H1 (cell line): ENCODE results near the gene VPS35L. TPM values are rescaled to one million over a fixed set of nuclear protein-coding genes. Genes with fewer than 3 reads are reported as not detected.

ENCODE experiments used
- CTCF ChIA-PET: fragments of 300-600 bp; sonication (Branson Sonifier 250); formaldehyde crosslinking; loops from one replicate; lab custom pipeline; 2021; ENCODE audit not compliant: partially characterized antibody; lab: Charles Lee
- POLR2A ChIA-PET: fragments of 300-600 bp; sonication (Branson Sonifier 250); formaldehyde crosslinking; loops from one replicate; lab custom pipeline; 2021; ENCODE audit warnings: inconsistent platforms; ENCODE audit not compliant: partially characterized antibody; lab: Charles Lee
- DNase-seq, 2 experiments: peaks; one replicate each; pipeline versions ENCODE4 v3.0.0 to v3.0.0-alpha.2; 2010 to 2022; ENCODE audit warnings: low spot score in 2 of 2, low read depth in 1 of 2, mixed read lengths in 1 of 2
- FAIRE-seq: peaks from 2 replicates; lab custom pipeline; 2011; peaks lifted over from hg19 to GRCh38; lab: Jason Lieb, UNC
- H2AFZ ChIP-seq: 2 replicates; pipeline ENCODE4 v1.8.1; 2012; ENCODE audit warnings: low read length, inconsistent platforms
- H2AK5ac ChIP-seq: 2 replicates; pipeline ENCODE4 v1.6.1; 2013; ENCODE audit warnings: low read depth, low read length
- H2BK120ac ChIP-seq: replicated peaks from 2 replicates; pipeline ENCODE3; 2013; ENCODE audit warnings: low read depth, low read length, inconsistent platforms
- H2BK12ac ChIP-seq: 2 replicates; pipeline ENCODE4 v1.6.1; 2013; ENCODE audit warnings: low read depth, low read length
- H2BK15ac ChIP-seq: 2 replicates; pipeline ENCODE4 v1.6.1; 2013; ENCODE audit warnings: low read length
- H2BK20ac ChIP-seq: 2 replicates; pipeline ENCODE4 v1.6.1; 2013; ENCODE audit warnings: low read length
- H2BK5ac ChIP-seq: 2 replicates; pipeline ENCODE4 v1.6.1; 2013; ENCODE audit warnings: low read depth, low read length
- H3K14ac ChIP-seq: 2 replicates; pipeline ENCODE4 v1.6.1; 2013; ENCODE audit warnings: inconsistent platforms; ENCODE audit not compliant: insufficient read length
- H3K18ac ChIP-seq: 2 replicates; pipeline ENCODE4 v1.6.1; 2013; ENCODE audit warnings: low read length; ENCODE audit errors: extremely low read depth
- H3K23ac ChIP-seq: 2 replicates; pipeline ENCODE4 v1.6.1; 2013; ENCODE audit warnings: inconsistent platforms; ENCODE audit not compliant: insufficient read length
- H3K23me2 ChIP-seq: 2 replicates; pipeline ENCODE4 v1.6.1; 2013; ENCODE audit warnings: low read depth, low read length
- H3K27ac ChIP-seq: 2 replicates; pipeline ENCODE4 v1.6.1; 2011; ENCODE audit warnings: low read depth, low read length, inconsistent platforms
- H3K27me3 ChIP-seq, 4 experiments: replicated peaks in 1 of 4; 1 replicate in 1 of 4; 2 replicates in 3 of 4; pipeline versions ENCODE4 v1.6.1 to v1.8.1; 2011 to 2013; ENCODE audit warnings: low read length in 3 of 4, mild to moderate bottlenecking in 3 of 4, inconsistent platforms in 2 of 4, mixed read lengths in 2 of 4, moderate library complexity in 1 of 4; ENCODE audit not compliant: control insufficient read depth in 3 of 4, insufficient read depth in 3 of 4; ENCODE audit errors: extremely low read depth in 1 of 4
- H3K36me3 ChIP-seq, 4 experiments: 2 replicates each; pipeline versions ENCODE4 v1.6.1 to v1.8.1; 2011 to 2013; ENCODE audit warnings: mild to moderate bottlenecking in 4 of 4, low read length in 3 of 4, moderate library complexity in 2 of 4, control low read depth in 1 of 4, inconsistent platforms in 1 of 4; ENCODE audit not compliant: insufficient read depth in 4 of 4, control insufficient read depth in 2 of 4
- H3K4ac ChIP-seq: replicated peaks from 2 replicates; pipeline ENCODE3; 2013; ENCODE audit warnings: low read length, low read depth, mixed read lengths, inconsistent platforms; ENCODE audit not compliant: insufficient read length
- H3K4me1 ChIP-seq, 4 experiments: replicated peaks in 1 of 4; 1 replicate in 1 of 4; 2 replicates in 3 of 4; pipeline versions ENCODE4 v1.6.1 to v1.8.1; 2011 to 2013; ENCODE audit warnings: low read length in 3 of 4, inconsistent platforms in 2 of 4, mixed read lengths in 1 of 4; ENCODE audit not compliant: insufficient read depth in 4 of 4, control insufficient read depth in 3 of 4
- H3K4me2 ChIP-seq, 2 experiments: 2 replicates each; pipeline versions ENCODE4 v1.6.1 to v1.8.1; 2011 to 2013; ENCODE audit warnings: low read depth in 2 of 2, low read length in 2 of 2, control low read depth in 1 of 2, inconsistent platforms in 1 of 2, mild to moderate bottlenecking in 1 of 2; ENCODE audit not compliant: insufficient read depth in 1 of 2
- H3K4me3 ChIP-seq, 4 experiments: fragments of 200-600, 300-600 bp in 1 of 4; sonication (generic), shearing (Covaris generic), sonication (Bioruptor Twin) in 1 of 4; 2 replicates each; pipeline versions ENCODE4 v1.5.1 to v1.8.1; 2011 to 2016; ENCODE audit warnings: low read length in 4 of 4, low read depth in 3 of 4, control low read depth in 2 of 4, inconsistent platforms in 2 of 4, mild to moderate bottlenecking in 2 of 4, mixed read lengths in 1 of 4, moderate library complexity in 1 of 4; ENCODE audit not compliant: insufficient read depth in 2 of 4; ENCODE audit errors: extremely low read depth in 1 of 4
- H3K56ac ChIP-seq: replicated peaks from 2 replicates; pipeline ENCODE3; 2013; ENCODE audit warnings: low read depth, mild to moderate bottlenecking, mixed read lengths, low read length, inconsistent platforms; ENCODE audit not compliant: insufficient read length
- H3K79me1 ChIP-seq: 2 replicates; pipeline ENCODE4 v1.6.1; 2013; ENCODE audit warnings: low read depth, low read length, control low read depth
- H3K79me2 ChIP-seq, 2 experiments: 2 replicates each; pipeline versions ENCODE4 v1.6.1 to v1.8.1; 2012 to 2013; ENCODE audit warnings: low read length in 2 of 2, mild to moderate bottlenecking in 2 of 2, inconsistent platforms in 1 of 2; ENCODE audit not compliant: insufficient read depth in 2 of 2, control insufficient read depth in 1 of 2
- H3K9ac ChIP-seq, 4 experiments: replicated peaks in 1 of 4; 1 replicate in 1 of 4; 2 replicates in 3 of 4; pipeline versions ENCODE4 v1.6.1 to v1.8.1; 2011 to 2013; ENCODE audit warnings: low read depth in 3 of 4, low read length in 3 of 4, control low read depth in 2 of 4, mild to moderate bottlenecking in 2 of 4, moderate library complexity in 2 of 4, inconsistent platforms in 1 of 4; ENCODE audit errors: extremely low read depth in 1 of 4
- H3K9me3 ChIP-seq, 2 experiments: 2 replicates each; pipeline versions ENCODE4 v1.6.1 to v1.8.1; 2012 to 2013; ENCODE audit warnings: mild to moderate bottlenecking in 2 of 2, moderate library complexity in 2 of 2, control low read depth in 1 of 2, inconsistent platforms in 1 of 2, low read depth in 1 of 2, low read length in 1 of 2, mixed read lengths in 1 of 2; ENCODE audit not compliant: insufficient read depth in 2 of 2
- H4K20me1 ChIP-seq, 2 experiments: replicated peaks in 1 of 2; 2 replicates each; pipeline versions ENCODE3 to v1.8.1; 2011 to 2013; ENCODE audit warnings: inconsistent platforms in 2 of 2, low read length in 2 of 2, mild to moderate bottlenecking in 1 of 2; ENCODE audit not compliant: insufficient read depth in 2 of 2, control insufficient read depth in 1 of 2
- H4K5ac ChIP-seq: 2 replicates; pipeline ENCODE4 v1.6.1; 2013; ENCODE audit warnings: low read length, low read depth, mixed read lengths, inconsistent platforms; ENCODE audit not compliant: insufficient read length
- H4K8ac ChIP-seq: 2 replicates; pipeline ENCODE4 v1.8.0; 2013; ENCODE audit warnings: mild to moderate bottlenecking, moderate library complexity, low read length, inconsistent platforms; ENCODE audit not compliant: insufficient read depth; ENCODE audit errors: extremely low read depth
- H4K91ac ChIP-seq: replicated peaks from 2 replicates; pipeline ENCODE3; 2013; ENCODE audit warnings: low read length, mixed read lengths, inconsistent platforms; ENCODE audit not compliant: insufficient read length
- ASH2L ChIP-seq: fragments of 200-600, 300-600 bp; sonication (generic); IDR thresholded peaks from one replicate; pipeline ENCODE4 v1.7.1; 2017; ENCODE audit warnings: low read length
- BCL11A ChIP-seq, 2 experiments: IDR thresholded peaks; one replicate each; pipeline ENCODE4 v1.6.1; 2011; ENCODE audit warnings: low read depth in 2 of 2, low read length in 2 of 2, mild to moderate bottlenecking in 2 of 2
- CTBP2 ChIP-seq: IDR thresholded peaks from 2 replicates; pipeline ENCODE4 v1.7.0; 2011; ENCODE audit warnings: borderline replicate concordance, mild to moderate bottlenecking, moderate library complexity, mixed read lengths, low read length; ENCODE audit not compliant: insufficient read depth, insufficient read length
- HDAC2 ChIP-seq, 2 experiments: fragments of 300-600 bp in 1 of 2; sonication (generic) in 1 of 2; IDR thresholded peaks; 2 replicates each; pipeline ENCODE4 v1.6.1; 2011 to 2012; ENCODE audit warnings: low read depth in 2 of 2, low read length in 2 of 2, mild to moderate bottlenecking in 2 of 2, moderate library complexity in 2 of 2, borderline replicate concordance in 1 of 2, inconsistent platforms in 1 of 2
- JUND ChIP-seq: IDR thresholded peaks from 2 replicates; pipeline ENCODE4 v1.6.1; 2011; ENCODE audit warnings: mild to moderate bottlenecking, improper control_type of control experiment, low read length
- MAFK ChIP-seq: IDR thresholded peaks from 2 replicates; pipeline ENCODE4 v1.6.1; 2012; ENCODE audit warnings: low read depth, mild to moderate bottlenecking, improper control_type of control experiment, low read length
- POLR2AphosphoS5 ChIP-seq: IDR thresholded peaks from 2 replicates; pipeline ENCODE4 v1.6.1; 2011; ENCODE audit warnings: low read depth, low read length
- POU5F1 ChIP-seq: IDR thresholded peaks from 2 replicates; pipeline ENCODE4 v1.6.1; 2011; ENCODE audit warnings: low read depth, mild to moderate bottlenecking, low read length, moderate library complexity
- RFX5 ChIP-seq: IDR thresholded peaks from 2 replicates; pipeline ENCODE4 v1.6.1; 2011; ENCODE audit warnings: low read depth, low read length, improper control_type of control experiment, borderline replicate concordance
- SIRT6 ChIP-seq: IDR thresholded peaks from one replicate; pipeline ENCODE4 v1.7.1; 2012; ENCODE audit warnings: low read length, inconsistent platforms
- SP1 ChIP-seq: IDR thresholded peaks from 2 replicates; pipeline ENCODE4 v1.6.1; 2011; ENCODE audit warnings: low read depth, low read length
- SP2 ChIP-seq: IDR thresholded peaks from 2 replicates; pipeline ENCODE4 v1.6.1; 2012; ENCODE audit warnings: mild to moderate bottlenecking, low read length, inconsistent platforms
- SP4 ChIP-seq: IDR thresholded peaks from 2 replicates; pipeline ENCODE4 v1.6.1; 2012; ENCODE audit warnings: low read length, inconsistent platforms
- SRF ChIP-seq: IDR thresholded peaks from 2 replicates; pipeline ENCODE4 v1.6.1; 2011; ENCODE audit warnings: mild to moderate bottlenecking, low read depth, low read length, moderate library complexity
- SUZ12 ChIP-seq: fragments of 200-600 bp; sonication (generic); IDR thresholded peaks from 2 replicates; pipeline ENCODE4 v1.6.1; 2012; ENCODE audit warnings: mild to moderate bottlenecking, inconsistent platforms, low read length, moderate library complexity, mixed read lengths
- TAF7 ChIP-seq: optimal IDR thresholded peaks from 2 replicates; pipeline ENCODE3; 2011; ENCODE audit warnings: low read depth, mild to moderate bottlenecking, inconsistent platforms, low read length, moderate library complexity, borderline replicate concordance
- WGBS, 2 experiments: shearing (Covaris generic) in 1 of 2; methylation state at CpG; one replicate each; pipeline versions ENCODE4 v1.1.6 to v1.1.7; 2013 to 2015; ENCODE audit warnings: low lambda C conversion rate in 2 of 2, mixed read lengths in 2 of 2, inconsistent platforms in 1 of 2, low coverage in 1 of 2, missing lambda C conversion rate in 1 of 2; ENCODE audit not compliant: insufficient replicate concordance in 2 of 2, insufficient coverage in 1 of 2, insufficient read length in 1 of 2; ENCODE audit errors: extremely low coverage in 1 of 2, missing lambda C conversion rate in 1 of 2; 5-methylcytosine and 5-hydroxymethylcytosine counted together
- polyA plus RNA-seq, 7 experiments: library from polyadenylated mRNA; depleted of rRNA in 3 of 7; stranded (reverse) in 5 of 7; unstranded in 2 of 7; fragments of >200 nt in 5 of 7; fragments of 200-250 nt in 2 of 7; gene quantifications; 1 replicate in 5 of 7; 2 replicates in 1 of 7; 4 replicates in 1 of 7; pipeline versions ENCODE4 v1.2.1 to v1.2.3, GENCODE V29; 2011 to 2013; ENCODE audit warnings: missing spikeins in 2 of 7, mixed read lengths in 2 of 7
- total RNA-seq: library from RNA; stranded (reverse); fragmentation: NEBNext Ultra II Directional; extraction: Animal tissue kit (Norgen Biotek cat#: 25700); gene quantifications from 2 replicates; pipeline ENCODE4 v1.2.1, GENCODE V29; 2021

VPS35L gene
- total and polyA plus RNA-seq, 2 of the 8 experiments (the other 6 are each of a cell fraction or from before 2014, with no cell fraction given), result 31.5 to 57.1 TPM

GRCh38 chr16:19672378-19672777, 116.9 kb downstream of the VPS35L start:
- CTCF ChIA-PET, result interaction anchor here (0.9 to 1.6 kb wide), 5 partner anchors 8 to 57 kb away, joined by 3 to 4 read pairs (median 3); no protein-coding TSS in a partner anchor
- WGBS, 2 experiments, result 85% methylated on average over 4 of the region's 4 CpGs; no CpG with 5 or more reads in 1 of the 2 experiments
- no peak for TF ChIP-seq SRF
- TF ChIP-seq ASH2L, result no peak
- TF ChIP-seq MAFK, result no peak
- TF ChIP-seq SP1, result no peak
- TF ChIP-seq SP2, result no peak
- TF ChIP-seq RFX5, result no peak
- no peak for TF ChIP-seq POLR2AphosphoS5
- no peak for TF ChIP-seq SIRT6
- TF ChIP-seq POU5F1, result no peak
- TF ChIP-seq SUZ12, result no peak
- no peak for TF ChIP-seq CTBP2
- no peak for TF ChIP-seq TAF7
- TF ChIP-seq SP4, result no peak
- no peak for TF ChIP-seq HDAC2 (IDR thresholded peaks at IDR 0.05; ENCODE audit: borderline replicate concordance in 1 of 2, low read depth in 2 of 2, low read length in 2 of 2)
- no peak for TF ChIP-seq JUND
- TF ChIP-seq BCL11A (IDR thresholded peaks at IDR 0.05; ENCODE audit: low read depth in 2 of 2, low read length in 2 of 2), result no peak

More at GRCh38 chr16:19672378-19672777, 116.9 kb downstream of the VPS35L start:
- no peaks in the 10 kb centered on the region for H4K20me1 ChIP-seq
- H3K9me3 ChIP-seq, result no peaks in the 10 kb centered on the region
- H2AK5ac ChIP-seq, result no peak overlapping the region
- no peak overlapping the region for H3K4me2 ChIP-seq
- H3K27ac ChIP-seq, result no peak overlapping the region
- no peak overlapping the region for H4K5ac ChIP-seq
- H3K23ac ChIP-seq, result no peak overlapping the region
- H3K27me3 ChIP-seq, result no peaks in the 10 kb centered on the region
- H2BK5ac ChIP-seq, result no peak overlapping the region
- no peak overlapping the region for H3K4me3 ChIP-seq
- FAIRE-seq (no peak), DNase-seq (no peak)
- no peak overlapping the region for H4K91ac ChIP-seq
- no peak overlapping the region for H3K56ac ChIP-seq
- no peaks in the 10 kb centered on the region for H3K4me1 ChIP-seq
- H2BK20ac ChIP-seq, result no peak overlapping the region
- H4K8ac ChIP-seq, result no peak overlapping the region
- no peaks in the 10 kb centered on the region for H3K79me2 ChIP-seq
- H3K4ac ChIP-seq, result no peak overlapping the region
- no peaks in the 10 kb centered on the region for H3K23me2 ChIP-seq
- no peak overlapping the region for H3K9ac ChIP-seq
- H3K79me1 ChIP-seq, result no peaks in the 10 kb centered on the region
- no peak overlapping the region for H2AFZ ChIP-seq
- POLR2A ChIA-PET, result interaction anchor here (0.8 to 1.0 kb wide), 2 partner anchors 20 to 210 kb away, joined by 3 read pairs; no protein-coding TSS in a partner anchor
- H2BK120ac ChIP-seq, result no peak overlapping the region
- no peak overlapping the region for H2BK15ac ChIP-seq
- H3K14ac ChIP-seq, result no peak overlapping the region
- H2BK12ac ChIP-seq, result no peak overlapping the region
- peaks cover 0 to 8% (median 2%) of the 10 kb centered on the region in 4 experiments; a peak in 5 of 8 replicates for H3K36me3 ChIP-seq
- H3K18ac ChIP-seq, result no peak overlapping the region
